Liver (tissue), 9 donors: Measurements from ENCODE around the gene PIWIL1. TPM values are rescaled to one million over a fixed set of nuclear protein-coding genes. Genes with fewer than 3 reads are reported as not detected.

ENCODE experiments used
- DNase-seq: peaks from one replicate; pipeline ENCODE4 v3.0.0-alpha.2; 2017; ENCODE audit warnings: low spot score
- H3K27ac ChIP-seq, 2 donors: one replicate each; pipeline ENCODE4 v1.7.0; 2013; ENCODE audit warnings: inconsistent platforms in 2 of 2, low read length in 2 of 2, control low read depth in 1 of 2, low read depth in 1 of 2, mild to moderate bottlenecking in 1 of 2
- H3K27me3 ChIP-seq, 4 donors: one replicate each; pipeline versions ENCODE4 v1.6.1 to v1.7.0; 2013; ENCODE audit warnings: low read length in 3 of 4, inconsistent platforms in 1 of 4, mild to moderate bottlenecking in 1 of 4, moderate library complexity in 1 of 4; ENCODE audit not compliant: control insufficient read depth in 4 of 4, insufficient read depth in 4 of 4
- H3K36me3 ChIP-seq, 4 donors: one replicate each; pipeline versions ENCODE4 v1.6.1 to v1.7.0; 2013; ENCODE audit warnings: low read length in 3 of 4, mild to moderate bottlenecking in 3 of 4, low read depth in 1 of 4, moderate library complexity in 1 of 4; ENCODE audit not compliant: control insufficient read depth in 4 of 4, insufficient read depth in 3 of 4
- H3K4me1 ChIP-seq, 4 donors: one replicate each; pipeline versions ENCODE4 v1.6.1 to v1.7.0; 2013; ENCODE audit warnings: low read length in 3 of 4, mild to moderate bottlenecking in 3 of 4, moderate library complexity in 1 of 4; ENCODE audit not compliant: control insufficient read depth in 4 of 4, insufficient read depth in 4 of 4
- H3K4me3 ChIP-seq, 3 donors: one replicate each; pipeline versions ENCODE4 v1.6.1 to v1.7.0; 2013; ENCODE audit warnings: low read length in 3 of 3, control low read depth in 1 of 3, low read depth in 1 of 3, mild to moderate bottlenecking in 1 of 3
- H3K9ac ChIP-seq, 2 donors: one replicate each; pipeline ENCODE4 v1.7.0; 2013; ENCODE audit warnings: low read length in 2 of 2, mild to moderate bottlenecking in 2 of 2, moderate library complexity in 2 of 2, control low read depth in 1 of 2, low read depth in 1 of 2
- H3K9me3 ChIP-seq, 4 donors: one replicate each; pipeline versions ENCODE4 v1.6.1 to v1.7.0; 2013; ENCODE audit warnings: low read length in 3 of 4; ENCODE audit not compliant: control insufficient read depth in 4 of 4
- EGR1 ChIP-seq, 2 donors: IDR thresholded peaks; 2 replicates each; pipeline ENCODE4 v1.6.1; 2016 to 2018; ENCODE audit warnings: antibody characterized with exemption in 2 of 2, low read depth in 2 of 2
- FOXA1 ChIP-seq: IDR thresholded peaks from 2 replicates; pipeline ENCODE4 v1.6.1; 2016; ENCODE audit warnings: antibody characterized with exemption
- FOXA2 ChIP-seq: IDR thresholded peaks from 2 replicates; pipeline ENCODE4 v1.6.1; 2016; ENCODE audit warnings: antibody characterized with exemption
- GABPA ChIP-seq, 2 donors: IDR thresholded peaks in 1 of 2; conservative IDR thresholded peaks in 1 of 2; 2 replicates each; pipeline ENCODE4 v1.6.1; 2016; ENCODE audit warnings: antibody characterized with exemption in 2 of 2, mild to moderate bottlenecking in 1 of 2, moderate library complexity in 1 of 2
- HNF4A ChIP-seq, 2 donors: conservative IDR thresholded peaks; 2 replicates each; pipeline ENCODE4 v1.6.1; 2016; ENCODE audit warnings: antibody characterized with exemption in 2 of 2, mild to moderate bottlenecking in 2 of 2
- HNF4G ChIP-seq: IDR thresholded peaks from 2 replicates; pipeline ENCODE4 v1.6.1; 2016; ENCODE audit warnings: antibody characterized with exemption
- JUND ChIP-seq, 2 donors: IDR thresholded peaks; 2 replicates each; pipeline ENCODE4 v1.6.1; 2016; ENCODE audit warnings: antibody characterized with exemption in 2 of 2
- NR2F2 ChIP-seq: IDR thresholded peaks from 2 replicates; pipeline ENCODE4 v1.6.1; 2016; ENCODE audit warnings: antibody characterized with exemption
- RAD21 ChIP-seq, 2 donors: IDR thresholded peaks; 2 replicates each; pipeline ENCODE4 v1.6.1; 2016; ENCODE audit warnings: antibody characterized with exemption in 2 of 2, mild to moderate bottlenecking in 2 of 2
- RXRA ChIP-seq, 2 donors: IDR thresholded peaks; 2 replicates each; pipeline ENCODE4 v1.6.1; 2017 to 2018; ENCODE audit warnings: antibody characterized with exemption in 2 of 2, mild to moderate bottlenecking in 1 of 2
- SP1 ChIP-seq: IDR thresholded peaks from 2 replicates; pipeline ENCODE4 v1.6.1; 2018; ENCODE audit warnings: antibody characterized with exemption, mild to moderate bottlenecking
- TAF1 ChIP-seq: conservative IDR thresholded peaks from 2 replicates; pipeline ENCODE4 v1.6.1; 2016; ENCODE audit warnings: antibody characterized with exemption, mild to moderate bottlenecking
- YY1 ChIP-seq: IDR thresholded peaks from 2 replicates; pipeline ENCODE4 v1.6.1; 2016; ENCODE audit warnings: antibody characterized with exemption, mild to moderate bottlenecking
- WGBS: extraction: QIAGEN DNeasy Blood & Tissue Kit; methylation state at CpG from one replicate; pipeline ENCODE4 v1.1.7; 2013; 5-methylcytosine and 5-hydroxymethylcytosine counted together
- polyA plus RNA-seq, 2 donors: library from polyadenylated mRNA; stranded (reverse) in 1 of 2; unstranded in 1 of 2; fragments of 200-250 nt in 1 of 2; fragments of >200 nt in 1 of 2; fragmentation: Nextera tagmentation in 1 of 2; extraction: Ambion mirVana in 1 of 2; gene quantifications; one replicate each; pipeline versions ENCODE4 v1.2.1 to v1.2.3, GENCODE V29; 2013 to 2015
- total RNA-seq, 2 donors: library from RNA; depleted of rRNA; stranded (reverse); fragments of >200 nt; gene quantifications; one replicate each; pipeline ENCODE4 v1.2.3, GENCODE V29; 2014
- TF ChIP-seq, protein P1 (sequence below): IDR thresholded peaks from 2 replicates; pipeline ENCODE4 v1.6.1; 2016; ENCODE audit warnings: antibody characterized with exemption
- TF ChIP-seq, protein P2 (sequence below): IDR thresholded peaks from 2 replicates; pipeline ENCODE4 v1.6.1; 2016; ENCODE audit warnings: antibody characterized with exemption
- TF ChIP-seq, protein P3 (sequence below): IDR thresholded peaks from 2 replicates; pipeline ENCODE4 v1.6.1; 2016; ENCODE audit warnings: antibody characterized with exemption
- TF ChIP-seq, protein P4 (sequence below): fragments of 150-350 bp; IDR thresholded peaks from 2 replicates; pipeline ENCODE4 v1.5.1; 2017; ENCODE audit warnings: improper control_type of control experiment, low read depth, low read length; ENCODE audit not compliant: missing input control
- TF ChIP-seq, protein P5 (sequence below): IDR thresholded peaks from 2 replicates; pipeline ENCODE4 v1.6.1; 2016; ENCODE audit warnings: antibody characterized with exemption, mild to moderate bottlenecking
- donor health status: healthy.
- donor health status: healthy.
- donor health status: healthy.
- donor health status: healthy.
- donor health status: healthy.

Gene PIWIL1
- total and polyA plus RNA-seq, 4 donors = 0.01 TPM; not detected in 3

DNA sequence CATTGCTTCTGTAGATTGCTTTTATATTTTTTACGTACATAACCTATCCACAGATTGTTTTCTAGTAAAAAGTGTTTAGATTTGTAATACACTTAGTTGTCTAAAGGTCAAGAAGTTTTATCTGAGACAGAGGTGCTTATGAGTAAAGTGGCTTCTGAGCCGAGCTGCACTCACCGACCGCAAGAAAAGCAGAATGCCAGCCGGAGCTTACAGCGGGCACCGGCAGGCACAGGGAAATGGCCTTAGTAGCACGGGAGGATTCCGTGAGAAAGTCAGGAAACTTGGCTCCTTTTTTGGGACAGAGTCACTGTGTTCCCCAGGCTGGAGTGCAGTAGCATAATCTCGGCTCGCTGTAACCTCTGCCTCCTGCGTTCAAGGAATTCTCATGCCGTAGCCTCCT lies 29.8 kb downstream of the PIWIL1 start:
- TF ChIP-seq, protein P1, sequence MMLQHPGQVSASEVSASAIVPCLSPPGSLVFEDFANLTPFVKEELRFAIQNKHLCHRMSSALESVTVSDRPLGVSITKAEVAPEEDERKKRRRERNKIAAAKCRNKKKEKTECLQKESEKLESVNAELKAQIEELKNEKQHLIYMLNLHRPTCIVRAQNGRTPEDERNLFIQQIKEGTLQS = no peak
- no peak for TF ChIP-seq TAF1
- no peak for TF ChIP-seq JUND (IDR thresholded peaks at IDR 0.05)
- no peak for TF ChIP-seq SP1
- TF ChIP-seq GABPA (IDR thresholded peaks at IDR 0.05 in 1 of 2, conservative IDR thresholded peaks at IDR 0.05 in 1 of 2) = no peak
- no peak for TF ChIP-seq YY1
- TF ChIP-seq HNF4A (conservative IDR thresholded peaks at IDR 0.05) = no peak
- TF ChIP-seq, protein P2, sequence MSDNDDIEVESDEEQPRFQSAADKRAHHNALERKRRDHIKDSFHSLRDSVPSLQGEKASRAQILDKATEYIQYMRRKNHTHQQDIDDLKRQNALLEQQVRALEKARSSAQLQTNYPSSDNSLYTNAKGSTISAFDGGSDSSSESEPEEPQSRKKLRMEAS = no peak
- no peak for TF ChIP-seq HNF4G
- no peak for TF ChIP-seq EGR1 (IDR thresholded peaks at IDR 0.05; ENCODE audit: low read depth in 2 of 2)
- TF ChIP-seq RXRA (IDR thresholded peaks at IDR 0.05) = no peak
- no peak for TF ChIP-seq FOXA2
- TF ChIP-seq, protein P3, sequence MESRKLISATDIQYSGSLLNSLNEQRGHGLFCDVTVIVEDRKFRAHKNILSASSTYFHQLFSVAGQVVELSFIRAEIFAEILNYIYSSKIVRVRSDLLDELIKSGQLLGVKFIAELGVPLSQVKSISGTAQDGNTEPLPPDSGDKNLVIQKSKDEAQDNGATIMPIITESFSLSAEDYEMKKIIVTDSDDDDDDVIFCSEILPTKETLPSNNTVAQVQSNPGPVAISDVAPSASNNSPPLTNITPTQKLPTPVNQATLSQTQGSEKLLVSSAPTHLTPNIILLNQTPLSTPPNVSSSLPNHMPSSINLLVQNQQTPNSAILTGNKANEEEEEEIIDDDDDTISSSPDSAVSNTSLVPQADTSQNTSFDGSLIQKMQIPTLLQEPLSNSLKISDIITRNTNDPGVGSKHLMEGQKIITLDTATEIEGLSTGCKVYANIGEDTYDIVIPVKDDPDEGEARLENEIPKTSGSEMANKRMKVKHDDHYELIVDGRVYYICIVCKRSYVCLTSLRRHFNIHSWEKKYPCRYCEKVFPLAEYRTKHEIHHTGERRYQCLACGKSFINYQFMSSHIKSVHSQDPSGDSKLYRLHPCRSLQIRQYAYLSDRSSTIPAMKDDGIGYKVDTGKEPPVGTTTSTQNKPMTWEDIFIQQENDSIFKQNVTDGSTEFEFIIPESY = no peak
- TF ChIP-seq, protein P4, sequence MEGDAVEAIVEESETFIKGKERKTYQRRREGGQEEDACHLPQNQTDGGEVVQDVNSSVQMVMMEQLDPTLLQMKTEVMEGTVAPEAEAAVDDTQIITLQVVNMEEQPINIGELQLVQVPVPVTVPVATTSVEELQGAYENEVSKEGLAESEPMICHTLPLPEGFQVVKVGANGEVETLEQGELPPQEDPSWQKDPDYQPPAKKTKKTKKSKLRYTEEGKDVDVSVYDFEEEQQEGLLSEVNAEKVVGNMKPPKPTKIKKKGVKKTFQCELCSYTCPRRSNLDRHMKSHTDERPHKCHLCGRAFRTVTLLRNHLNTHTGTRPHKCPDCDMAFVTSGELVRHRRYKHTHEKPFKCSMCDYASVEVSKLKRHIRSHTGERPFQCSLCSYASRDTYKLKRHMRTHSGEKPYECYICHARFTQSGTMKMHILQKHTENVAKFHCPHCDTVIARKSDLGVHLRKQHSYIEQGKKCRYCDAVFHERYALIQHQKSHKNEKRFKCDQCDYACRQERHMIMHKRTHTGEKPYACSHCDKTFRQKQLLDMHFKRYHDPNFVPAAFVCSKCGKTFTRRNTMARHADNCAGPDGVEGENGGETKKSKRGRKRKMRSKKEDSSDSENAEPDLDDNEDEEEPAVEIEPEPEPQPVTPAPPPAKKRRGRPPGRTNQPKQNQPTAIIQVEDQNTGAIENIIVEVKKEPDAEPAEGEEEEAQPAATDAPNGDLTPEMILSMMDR = no peak
- TF ChIP-seq RAD21 (IDR thresholded peaks at IDR 0.05) = no peak
- DNase-seq = no peak
- Histone ChIP-seq H3K27me3 (no peaks in the 10 kb centered on the region), H3K9me3 (no peaks in the 10 kb centered on the region), H3K4me1 (no peaks in the 10 kb centered on the region), H3K9ac (no peak overlapping the region), H3K36me3 (no peaks in the 10 kb centered on the region), H3K27ac (no peak overlapping the region), H3K4me3 (no peak overlapping the region)
- 92% methylated on average over 13 of the region's 13 CpGs for WGBS

DNA sequence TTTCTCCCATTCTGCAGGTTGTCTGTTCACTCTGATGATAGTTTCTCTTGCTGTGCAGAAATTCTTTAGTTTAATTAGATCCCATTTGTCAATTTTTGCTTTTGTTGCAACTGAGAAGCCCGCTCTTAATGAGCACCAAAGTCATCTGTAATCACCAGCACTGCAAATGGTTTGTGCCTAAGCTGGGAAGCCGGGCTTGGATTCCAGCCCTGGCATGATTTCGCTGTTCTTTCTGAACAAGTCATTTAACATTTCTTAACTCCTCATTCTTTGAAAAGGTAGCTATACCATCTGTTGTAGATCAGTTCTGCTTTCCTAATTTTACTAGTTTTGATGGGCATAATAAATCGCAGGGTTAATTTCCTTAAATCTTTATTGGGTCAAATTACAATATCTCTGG lies 32.1 kb downstream of the PIWIL1 start:
- Histone ChIP-seq H3K9ac (no peak overlapping the region), H3K27ac (no peak overlapping the region), H3K36me3 (no peaks in the 10 kb centered on the region), H3K4me1 (no peaks in the 10 kb centered on the region), H3K4me3 (no peak overlapping the region), H3K9me3 (no peaks in the 10 kb centered on the region), H3K27me3 (no peaks in the 10 kb centered on the region)
- no peak for DNase-seq
- 90% methylated on average over 4 of the region's 4 CpGs for WGBS
- TF ChIP-seq, protein P5, sequence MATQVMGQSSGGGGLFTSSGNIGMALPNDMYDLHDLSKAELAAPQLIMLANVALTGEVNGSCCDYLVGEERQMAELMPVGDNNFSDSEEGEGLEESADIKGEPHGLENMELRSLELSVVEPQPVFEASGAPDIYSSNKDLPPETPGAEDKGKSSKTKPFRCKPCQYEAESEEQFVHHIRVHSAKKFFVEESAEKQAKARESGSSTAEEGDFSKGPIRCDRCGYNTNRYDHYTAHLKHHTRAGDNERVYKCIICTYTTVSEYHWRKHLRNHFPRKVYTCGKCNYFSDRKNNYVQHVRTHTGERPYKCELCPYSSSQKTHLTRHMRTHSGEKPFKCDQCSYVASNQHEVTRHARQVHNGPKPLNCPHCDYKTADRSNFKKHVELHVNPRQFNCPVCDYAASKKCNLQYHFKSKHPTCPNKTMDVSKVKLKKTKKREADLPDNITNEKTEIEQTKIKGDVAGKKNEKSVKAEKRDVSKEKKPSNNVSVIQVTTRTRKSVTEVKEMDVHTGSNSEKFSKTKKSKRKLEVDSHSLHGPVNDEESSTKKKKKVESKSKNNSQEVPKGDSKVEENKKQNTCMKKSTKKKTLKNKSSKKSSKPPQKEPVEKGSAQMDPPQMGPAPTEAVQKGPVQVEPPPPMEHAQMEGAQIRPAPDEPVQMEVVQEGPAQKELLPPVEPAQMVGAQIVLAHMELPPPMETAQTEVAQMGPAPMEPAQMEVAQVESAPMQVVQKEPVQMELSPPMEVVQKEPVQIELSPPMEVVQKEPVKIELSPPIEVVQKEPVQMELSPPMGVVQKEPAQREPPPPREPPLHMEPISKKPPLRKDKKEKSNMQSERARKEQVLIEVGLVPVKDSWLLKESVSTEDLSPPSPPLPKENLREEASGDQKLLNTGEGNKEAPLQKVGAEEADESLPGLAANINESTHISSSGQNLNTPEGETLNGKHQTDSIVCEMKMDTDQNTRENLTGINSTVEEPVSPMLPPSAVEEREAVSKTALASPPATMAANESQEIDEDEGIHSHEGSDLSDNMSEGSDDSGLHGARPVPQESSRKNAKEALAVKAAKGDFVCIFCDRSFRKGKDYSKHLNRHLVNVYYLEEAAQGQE = no peak
- no peak for TF ChIP-seq NR2F2
- no peak for TF ChIP-seq RXRA (IDR thresholded peaks at IDR 0.05)
- TF ChIP-seq, protein P3 = no peak
- TF ChIP-seq RAD21 (IDR thresholded peaks at IDR 0.05) = no peak
- TF ChIP-seq, protein P4 = no peak
- TF ChIP-seq SP1 = no peak
- no peak for TF ChIP-seq YY1
- TF ChIP-seq FOXA1 = no peak
- TF ChIP-seq, protein P1 = no peak
- no peak for TF ChIP-seq TAF1
- TF ChIP-seq GABPA (IDR thresholded peaks at IDR 0.05 in 1 of 2, conservative IDR thresholded peaks at IDR 0.05 in 1 of 2) = no peak
- no peak for TF ChIP-seq EGR1 (IDR thresholded peaks at IDR 0.05; ENCODE audit: low read depth in 2 of 2)
- TF ChIP-seq, protein P2 = no peak
- TF ChIP-seq HNF4G = no peak
- no peak for TF ChIP-seq JUND (IDR thresholded peaks at IDR 0.05)
- no peak for TF ChIP-seq FOXA2
- no peak for TF ChIP-seq HNF4A (conservative IDR thresholded peaks at IDR 0.05)
